ENCODE data around the gene GPR78.

DNA sequence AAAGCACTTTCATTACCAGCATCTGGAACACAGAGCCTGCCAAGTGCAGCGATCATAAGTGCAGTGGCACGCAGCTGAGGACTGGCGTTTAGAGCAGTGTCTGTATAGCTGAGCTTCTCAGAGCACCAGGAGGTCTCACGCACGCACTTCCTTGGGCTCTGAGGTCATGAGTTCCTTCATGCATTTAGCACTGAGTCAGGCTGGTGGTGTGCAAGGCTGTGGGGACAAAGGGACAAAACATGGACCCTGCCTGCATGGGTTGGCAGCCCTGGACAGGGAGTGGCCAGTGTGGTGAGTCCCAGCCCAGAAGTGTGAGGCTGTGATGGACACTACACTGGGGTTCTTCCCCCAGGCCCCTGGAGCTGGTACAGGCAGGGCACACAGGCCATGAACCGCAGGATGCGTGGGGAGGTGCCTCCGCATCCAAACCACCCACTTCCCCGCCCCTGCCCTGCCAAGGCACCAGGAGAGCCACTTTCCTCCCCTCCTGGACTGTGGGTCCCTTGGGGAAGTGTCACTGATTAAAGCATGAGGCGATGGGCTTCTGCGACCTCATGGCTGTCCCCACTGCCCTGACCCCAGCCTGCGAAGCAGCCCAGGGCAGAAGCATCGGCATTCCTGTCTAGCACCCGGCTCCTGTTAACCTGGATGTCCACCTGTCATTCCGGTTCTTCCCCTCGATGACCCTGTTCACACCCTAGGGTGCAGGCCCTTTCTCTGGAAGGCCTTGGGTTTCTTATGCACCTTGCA lies 37.2 kb upstream of the GPR78 start:
- TF ChIP-seq CTCF (IDR thresholded peaks at IDR 0.05) (no peak), POLR2AphosphoS5 (IDR thresholded peaks at IDR 0.05) (no peak), EP300 (IDR thresholded peaks at IDR 0.05) (no peak), POLR2A (IDR thresholded peaks at IDR 0.05) (no peak)
